Liver (tissue), 9 donors: ENCODE measurements around the gene APBA3. TPM values are rescaled to one million over a fixed set of nuclear protein-coding genes. Genes with fewer than 3 reads are reported as not detected.

Experiments used
- DNase-seq: peaks from one replicate; pipeline ENCODE4 v3.0.0-alpha.2; 2017; ENCODE audit warnings: low spot score
- H3K27ac ChIP-seq, 2 donors: one replicate each; pipeline ENCODE4 v1.7.0; 2013; ENCODE audit warnings: inconsistent platforms in 2 of 2, low read length in 2 of 2, control low read depth in 1 of 2, low read depth in 1 of 2, mild to moderate bottlenecking in 1 of 2
- H3K27me3 ChIP-seq, 4 donors: one replicate each; pipeline versions ENCODE4 v1.6.1 to v1.7.0; 2013; ENCODE audit warnings: low read length in 3 of 4, inconsistent platforms in 1 of 4, mild to moderate bottlenecking in 1 of 4, moderate library complexity in 1 of 4; ENCODE audit not compliant: control insufficient read depth in 4 of 4, insufficient read depth in 4 of 4
- H3K36me3 ChIP-seq, 4 donors: one replicate each; pipeline versions ENCODE4 v1.6.1 to v1.7.0; 2013; ENCODE audit warnings: low read length in 3 of 4, mild to moderate bottlenecking in 3 of 4, low read depth in 1 of 4, moderate library complexity in 1 of 4; ENCODE audit not compliant: control insufficient read depth in 4 of 4, insufficient read depth in 3 of 4
- H3K4me1 ChIP-seq, 4 donors: one replicate each; pipeline versions ENCODE4 v1.6.1 to v1.7.0; 2013; ENCODE audit warnings: low read length in 3 of 4, mild to moderate bottlenecking in 3 of 4, moderate library complexity in 1 of 4; ENCODE audit not compliant: control insufficient read depth in 4 of 4, insufficient read depth in 4 of 4
- H3K4me3 ChIP-seq, 3 donors: one replicate each; pipeline versions ENCODE4 v1.6.1 to v1.7.0; 2013; ENCODE audit warnings: low read length in 3 of 3, control low read depth in 1 of 3, low read depth in 1 of 3, mild to moderate bottlenecking in 1 of 3
- H3K9ac ChIP-seq, 2 donors: one replicate each; pipeline ENCODE4 v1.7.0; 2013; ENCODE audit warnings: low read length in 2 of 2, mild to moderate bottlenecking in 2 of 2, moderate library complexity in 2 of 2, control low read depth in 1 of 2, low read depth in 1 of 2
- H3K9me3 ChIP-seq, 4 donors: one replicate each; pipeline versions ENCODE4 v1.6.1 to v1.7.0; 2013; ENCODE audit warnings: low read length in 3 of 4; ENCODE audit not compliant: control insufficient read depth in 4 of 4
- FOXA1 ChIP-seq: IDR thresholded peaks from 2 replicates; pipeline ENCODE4 v1.6.1; 2016; ENCODE audit warnings: antibody characterized with exemption
- FOXA2 ChIP-seq: IDR thresholded peaks from 2 replicates; pipeline ENCODE4 v1.6.1; 2016; ENCODE audit warnings: antibody characterized with exemption
- GABPA ChIP-seq, 2 donors: IDR thresholded peaks in 1 of 2; conservative IDR thresholded peaks in 1 of 2; 2 replicates each; pipeline ENCODE4 v1.6.1; 2016; ENCODE audit warnings: antibody characterized with exemption in 2 of 2, mild to moderate bottlenecking in 1 of 2, moderate library complexity in 1 of 2
- HNF4A ChIP-seq, 2 donors: conservative IDR thresholded peaks; 2 replicates each; pipeline ENCODE4 v1.6.1; 2016; ENCODE audit warnings: antibody characterized with exemption in 2 of 2, mild to moderate bottlenecking in 2 of 2
- HNF4G ChIP-seq: IDR thresholded peaks from 2 replicates; pipeline ENCODE4 v1.6.1; 2016; ENCODE audit warnings: antibody characterized with exemption
- JUND ChIP-seq, 2 donors: IDR thresholded peaks; 2 replicates each; pipeline ENCODE4 v1.6.1; 2016; ENCODE audit warnings: antibody characterized with exemption in 2 of 2
- NR2F2 ChIP-seq: IDR thresholded peaks from 2 replicates; pipeline ENCODE4 v1.6.1; 2016; ENCODE audit warnings: antibody characterized with exemption
- RAD21 ChIP-seq, 2 donors: IDR thresholded peaks; 2 replicates each; pipeline ENCODE4 v1.6.1; 2016; ENCODE audit warnings: antibody characterized with exemption in 2 of 2, mild to moderate bottlenecking in 2 of 2
- RXRA ChIP-seq, 2 donors: IDR thresholded peaks; 2 replicates each; pipeline ENCODE4 v1.6.1; 2017 to 2018; ENCODE audit warnings: antibody characterized with exemption in 2 of 2, mild to moderate bottlenecking in 1 of 2
- TAF1 ChIP-seq: conservative IDR thresholded peaks from 2 replicates; pipeline ENCODE4 v1.6.1; 2016; ENCODE audit warnings: antibody characterized with exemption, mild to moderate bottlenecking
- YY1 ChIP-seq: IDR thresholded peaks from 2 replicates; pipeline ENCODE4 v1.6.1; 2016; ENCODE audit warnings: antibody characterized with exemption, mild to moderate bottlenecking
- ZBTB33 ChIP-seq: IDR thresholded peaks from 2 replicates; pipeline ENCODE4 v1.6.1; 2016; ENCODE audit warnings: antibody characterized with exemption
- WGBS: extraction: QIAGEN DNeasy Blood & Tissue Kit; methylation state at CpG from one replicate; pipeline ENCODE4 v1.1.7; 2013; 5-methylcytosine and 5-hydroxymethylcytosine counted together
- polyA plus RNA-seq, 2 donors: library from polyadenylated mRNA; stranded (reverse) in 1 of 2; unstranded in 1 of 2; fragments of 200-250 nt in 1 of 2; fragments of >200 nt in 1 of 2; fragmentation: Nextera tagmentation in 1 of 2; extraction: Ambion mirVana in 1 of 2; gene quantifications; one replicate each; pipeline versions ENCODE4 v1.2.1 to v1.2.3, GENCODE V29; 2013 to 2015
- total RNA-seq, 2 donors: library from RNA; depleted of rRNA; stranded (reverse); fragments of >200 nt; gene quantifications; one replicate each; pipeline ENCODE4 v1.2.3, GENCODE V29; 2014
- TF ChIP-seq, protein P1 (sequence below): fragments of 150-350 bp; IDR thresholded peaks from 2 replicates; pipeline ENCODE4 v1.5.1; 2017; ENCODE audit warnings: improper control_type of control experiment, low read depth, low read length; ENCODE audit not compliant: missing input control
- TF ChIP-seq, protein P2 (sequence below): IDR thresholded peaks from 2 replicates; pipeline ENCODE4 v1.6.1; 2016; ENCODE audit warnings: antibody characterized with exemption
- TF ChIP-seq, protein P3 (sequence below): IDR thresholded peaks from 2 replicates; pipeline ENCODE4 v1.6.1; 2016; ENCODE audit warnings: antibody characterized with exemption
- donor health status: healthy.
- donor health status: healthy.
- donor health status: healthy.
- donor health status: healthy.
- donor health status: healthy.

Gene APBA3
- total and polyA plus RNA-seq, 4 donors, result 6.4 to 24.3 (median 10.7) TPM

- DNase-seq, result no peak
- WGBS, result 79% methylated on average over 25 of the region's 25 CpGs
Measured at GRCh38 chr19:3774621-3775373, 13.3 kb upstream of the APBA3 start.

DNA sequence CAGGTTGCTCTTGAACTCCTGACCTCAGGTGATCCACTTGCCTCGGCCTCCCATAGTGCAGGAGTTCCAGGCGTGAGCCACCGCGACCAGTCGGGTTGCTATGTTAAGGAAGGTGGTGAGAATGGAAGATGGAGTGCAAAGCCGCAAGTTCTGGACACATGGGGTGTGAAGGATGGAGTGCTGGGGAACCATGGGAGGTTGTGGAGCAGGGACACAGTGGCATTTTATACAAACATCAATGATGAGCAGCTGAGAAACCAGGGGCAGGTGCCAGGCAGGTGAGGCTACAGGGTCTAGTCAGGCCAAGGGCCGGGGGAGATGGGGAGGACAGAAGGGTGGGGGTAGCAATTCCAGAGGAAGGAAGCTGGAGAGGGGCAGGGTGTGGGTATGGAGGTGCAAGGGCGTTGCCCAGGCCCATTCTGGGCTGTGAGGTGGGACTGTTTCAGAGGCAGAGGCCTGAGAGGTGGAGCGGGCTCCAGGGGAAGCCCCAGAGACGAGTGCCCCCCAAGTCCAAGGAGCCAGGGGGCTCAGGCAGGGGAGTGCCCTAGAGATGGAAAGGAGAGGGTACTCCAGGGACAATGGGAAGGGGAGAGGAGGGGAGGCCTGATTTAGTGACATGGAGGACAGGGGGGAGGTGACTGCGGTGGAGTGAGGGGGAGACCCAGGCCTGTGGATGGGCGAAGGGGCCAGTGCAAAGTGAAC is 12.5 kb upstream of the APBA3 start:
- Histone ChIP-seq H3K4me3 (no peak overlapping the region), H3K4me1 (no peaks in the 10 kb centered on the region), H3K9ac (no peak overlapping the region), H3K9me3 (no peaks in the 10 kb centered on the region), H3K27me3 (no peaks in the 10 kb centered on the region), H3K27ac (no peak overlapping the region), H3K36me3 (peaks cover 0 to 5% (median 2%) of the 10 kb centered on the region in 4 donors)
- 82% methylated on average over 12 of the region's 12 CpGs for WGBS
- TF ChIP-seq RXRA (IDR thresholded peaks at IDR 0.05), result no peak
- DNase-seq, result no peak

More at GRCh38 chr19:3774621-3775373, 13.3 kb upstream of the APBA3 start:
- Histone ChIP-seq H3K9ac (no peak overlapping the region), H3K36me3 (peaks cover 0 to 2% (median under 1%) of the 10 kb centered on the region in 4 donors), H3K4me3 (no peak overlapping the region), H3K27ac (no peak overlapping the region), H3K4me1 (no peaks in the 10 kb centered on the region), H3K27me3 (no peaks in the 10 kb centered on the region), H3K9me3 (no peaks in the 10 kb centered on the region)
- TF ChIP-seq YY1, result no peak
- TF ChIP-seq, protein P1, sequence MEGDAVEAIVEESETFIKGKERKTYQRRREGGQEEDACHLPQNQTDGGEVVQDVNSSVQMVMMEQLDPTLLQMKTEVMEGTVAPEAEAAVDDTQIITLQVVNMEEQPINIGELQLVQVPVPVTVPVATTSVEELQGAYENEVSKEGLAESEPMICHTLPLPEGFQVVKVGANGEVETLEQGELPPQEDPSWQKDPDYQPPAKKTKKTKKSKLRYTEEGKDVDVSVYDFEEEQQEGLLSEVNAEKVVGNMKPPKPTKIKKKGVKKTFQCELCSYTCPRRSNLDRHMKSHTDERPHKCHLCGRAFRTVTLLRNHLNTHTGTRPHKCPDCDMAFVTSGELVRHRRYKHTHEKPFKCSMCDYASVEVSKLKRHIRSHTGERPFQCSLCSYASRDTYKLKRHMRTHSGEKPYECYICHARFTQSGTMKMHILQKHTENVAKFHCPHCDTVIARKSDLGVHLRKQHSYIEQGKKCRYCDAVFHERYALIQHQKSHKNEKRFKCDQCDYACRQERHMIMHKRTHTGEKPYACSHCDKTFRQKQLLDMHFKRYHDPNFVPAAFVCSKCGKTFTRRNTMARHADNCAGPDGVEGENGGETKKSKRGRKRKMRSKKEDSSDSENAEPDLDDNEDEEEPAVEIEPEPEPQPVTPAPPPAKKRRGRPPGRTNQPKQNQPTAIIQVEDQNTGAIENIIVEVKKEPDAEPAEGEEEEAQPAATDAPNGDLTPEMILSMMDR, result no peak

DNA sequence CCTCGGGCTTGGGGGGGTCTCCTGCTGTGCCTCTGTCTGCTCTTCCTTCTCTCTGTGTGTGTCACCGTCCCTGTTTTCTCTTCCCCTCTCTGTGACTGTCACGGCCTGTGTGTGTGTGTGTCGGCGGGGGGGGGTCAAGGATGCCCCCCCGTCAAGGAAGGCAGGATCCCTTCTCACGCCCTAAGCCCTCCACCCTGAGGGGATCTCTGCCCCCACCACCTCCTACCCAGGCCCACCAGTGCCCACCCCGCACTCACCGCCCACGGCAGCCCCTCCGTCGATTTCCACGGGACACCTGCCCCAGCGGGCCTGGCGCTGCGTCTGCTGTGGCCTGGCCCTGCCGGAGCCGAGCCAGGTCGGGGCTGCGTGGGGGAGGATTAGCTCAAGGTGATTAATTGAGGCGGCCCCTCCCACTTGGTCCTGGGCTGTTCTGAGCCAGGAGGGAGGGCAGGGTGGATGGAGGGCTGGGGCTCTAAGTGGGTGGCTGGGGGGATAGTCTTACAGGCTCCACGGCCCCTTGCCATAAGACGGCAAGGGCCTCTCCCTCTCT is 10.5 kb upstream of the APBA3 start, which contains the start of gene RAX2:
RAX2 (minus strand) TSS at position 323 of the 550 bp plus-strand sequence. CDS start 486 bp downstream, outside the sequence.
- no peak for DNase-seq
- H3K27ac ChIP-seq, result no peak within 1 kb of the TSS
- H3K4me1 ChIP-seq, result no peaks in the 10 kb centered on the region
- TF ChIP-seq, protein P2, sequence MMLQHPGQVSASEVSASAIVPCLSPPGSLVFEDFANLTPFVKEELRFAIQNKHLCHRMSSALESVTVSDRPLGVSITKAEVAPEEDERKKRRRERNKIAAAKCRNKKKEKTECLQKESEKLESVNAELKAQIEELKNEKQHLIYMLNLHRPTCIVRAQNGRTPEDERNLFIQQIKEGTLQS, result no peak
- TF ChIP-seq FOXA1 (no peak), TAF1 (no peak), NR2F2 (no peak), GABPA (IDR thresholded peaks at IDR 0.05 in 1 of 2, conservative IDR thresholded peaks at IDR 0.05 in 1 of 2) (no peak), RAD21 (IDR thresholded peaks at IDR 0.05) (no peak), JUND (IDR thresholded peaks at IDR 0.05) (no peak), ZBTB33 (no peak), FOXA2 (no peak), HNF4A (conservative IDR thresholded peaks at IDR 0.05) (no peak), HNF4G (no peak), RXRA (IDR thresholded peaks at IDR 0.05) (no peak), YY1 (no peak)
- TF ChIP-seq, protein P1, result no peak
- TF ChIP-seq, protein P3, sequence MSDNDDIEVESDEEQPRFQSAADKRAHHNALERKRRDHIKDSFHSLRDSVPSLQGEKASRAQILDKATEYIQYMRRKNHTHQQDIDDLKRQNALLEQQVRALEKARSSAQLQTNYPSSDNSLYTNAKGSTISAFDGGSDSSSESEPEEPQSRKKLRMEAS, result no peak
- no peaks in the 10 kb centered on the region for H3K27me3 ChIP-seq
- 57% methylated on average over 23 of the region's 23 CpGs for WGBS
- H3K4me3 ChIP-seq, result no peak within 1 kb of the TSS
- no peaks in the 10 kb centered on the region for H3K9me3 ChIP-seq
- H3K36me3 ChIP-seq, result peaks cover 3 to 23% (median 5%) of the 10 kb centered on the region in 4 donors
- H3K9ac ChIP-seq, result no peak within 1 kb of the TSS
